Measurements from ENCODE around the gene POU6F1.

GRCh38 chr12:51229116-51229809, 11.4 kb upstream of the POU6F1 start:
- TF ChIP-seq CTCF (IDR thresholded peaks at IDR 0.05): no peak
- TF ChIP-seq POLR2A (IDR thresholded peaks at IDR 0.05): no peak
